ENCODE data around the gene MAP3K6.

DNA sequence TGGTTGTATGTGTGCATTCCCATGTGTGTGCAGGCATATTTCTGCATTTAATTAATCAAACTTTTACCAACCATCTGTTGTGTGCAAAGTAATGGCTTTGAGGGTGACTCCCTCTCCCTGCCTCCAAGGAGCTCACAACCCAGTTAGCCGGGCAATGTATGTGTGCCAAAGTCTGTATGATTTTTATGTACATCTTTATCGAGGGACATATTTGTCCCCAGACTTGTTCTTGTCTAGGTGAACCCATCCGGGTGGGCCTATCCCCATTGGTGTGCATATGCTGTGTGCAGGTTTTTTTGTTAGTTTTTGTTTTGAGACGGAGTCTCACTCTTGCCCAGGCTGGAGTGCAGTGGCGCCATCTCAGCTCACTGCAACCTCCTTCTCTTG lies 23.1 kb downstream of the MAP3K6 start:
- TF ChIP-seq YY1 (IDR thresholded peaks at IDR 0.05; ENCODE audit: low read depth): no peak
- TF ChIP-seq, protein P1, sequence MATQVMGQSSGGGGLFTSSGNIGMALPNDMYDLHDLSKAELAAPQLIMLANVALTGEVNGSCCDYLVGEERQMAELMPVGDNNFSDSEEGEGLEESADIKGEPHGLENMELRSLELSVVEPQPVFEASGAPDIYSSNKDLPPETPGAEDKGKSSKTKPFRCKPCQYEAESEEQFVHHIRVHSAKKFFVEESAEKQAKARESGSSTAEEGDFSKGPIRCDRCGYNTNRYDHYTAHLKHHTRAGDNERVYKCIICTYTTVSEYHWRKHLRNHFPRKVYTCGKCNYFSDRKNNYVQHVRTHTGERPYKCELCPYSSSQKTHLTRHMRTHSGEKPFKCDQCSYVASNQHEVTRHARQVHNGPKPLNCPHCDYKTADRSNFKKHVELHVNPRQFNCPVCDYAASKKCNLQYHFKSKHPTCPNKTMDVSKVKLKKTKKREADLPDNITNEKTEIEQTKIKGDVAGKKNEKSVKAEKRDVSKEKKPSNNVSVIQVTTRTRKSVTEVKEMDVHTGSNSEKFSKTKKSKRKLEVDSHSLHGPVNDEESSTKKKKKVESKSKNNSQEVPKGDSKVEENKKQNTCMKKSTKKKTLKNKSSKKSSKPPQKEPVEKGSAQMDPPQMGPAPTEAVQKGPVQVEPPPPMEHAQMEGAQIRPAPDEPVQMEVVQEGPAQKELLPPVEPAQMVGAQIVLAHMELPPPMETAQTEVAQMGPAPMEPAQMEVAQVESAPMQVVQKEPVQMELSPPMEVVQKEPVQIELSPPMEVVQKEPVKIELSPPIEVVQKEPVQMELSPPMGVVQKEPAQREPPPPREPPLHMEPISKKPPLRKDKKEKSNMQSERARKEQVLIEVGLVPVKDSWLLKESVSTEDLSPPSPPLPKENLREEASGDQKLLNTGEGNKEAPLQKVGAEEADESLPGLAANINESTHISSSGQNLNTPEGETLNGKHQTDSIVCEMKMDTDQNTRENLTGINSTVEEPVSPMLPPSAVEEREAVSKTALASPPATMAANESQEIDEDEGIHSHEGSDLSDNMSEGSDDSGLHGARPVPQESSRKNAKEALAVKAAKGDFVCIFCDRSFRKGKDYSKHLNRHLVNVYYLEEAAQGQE (IDR thresholded peaks at IDR 0.05; ENCODE audit: low read depth): no peak
- no peak for TF ChIP-seq CREB1 (IDR thresholded peaks at IDR 0.05; ENCODE audit: low read depth)
- TF ChIP-seq EP300 (IDR thresholded peaks at IDR 0.05; ENCODE audit: borderline replicate concordance): no peak
- TF ChIP-seq, protein P2, sequence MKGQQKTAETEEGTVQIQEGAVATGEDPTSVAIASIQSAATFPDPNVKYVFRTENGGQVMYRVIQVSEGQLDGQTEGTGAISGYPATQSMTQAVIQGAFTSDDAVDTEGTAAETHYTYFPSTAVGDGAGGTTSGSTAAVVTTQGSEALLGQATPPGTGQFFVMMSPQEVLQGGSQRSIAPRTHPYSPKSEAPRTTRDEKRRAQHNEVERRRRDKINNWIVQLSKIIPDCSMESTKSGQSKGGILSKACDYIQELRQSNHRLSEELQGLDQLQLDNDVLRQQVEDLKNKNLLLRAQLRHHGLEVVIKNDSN (IDR thresholded peaks at IDR 0.05): no peak
- no peak for TF ChIP-seq EGR1 (IDR thresholded peaks at IDR 0.05)
- no peak for TF ChIP-seq NFIC (IDR thresholded peaks at IDR 0.05)
- no peak for TF ChIP-seq TEAD4 (IDR thresholded peaks at IDR 0.05)
- no peak for TF ChIP-seq CEBPB (IDR thresholded peaks at IDR 0.05)
- no peak for TF ChIP-seq TAF1 (IDR thresholded peaks at IDR 0.05; ENCODE audit: low read depth)
- TF ChIP-seq RAD21 (IDR thresholded peaks at IDR 0.05; ENCODE audit: low read depth): no peak

Data from Ishikawa (cell line).